Lung microvascular endothelial cell (primary cell): ENCODE data around the gene SCIN. TPM values are rescaled to one million over a fixed set of nuclear protein-coding genes. Genes with fewer than 3 reads are reported as not detected.
"Not testable (repeated sequence)": the region's sequence is repeated elsewhere in the genome, so short reads cannot be mapped to it uniquely, and the experiment has no call there.

Experiments used
- DNase-seq, 2 donors: peaks; one replicate each; pipeline versions ENCODE4 v3.0.0 to v3.0.0-alpha.2; 2010; ENCODE audit warnings: low read depth in 2 of 2
- total RNA-seq: library from RNA; depleted of rRNA; stranded (reverse); fragments of >200 nt; gene quantifications from 2 replicates; pipeline ENCODE4 v1.2.1, GENCODE V29; 2014

The SCIN gene
- total RNA-seq, 1 donor from 2014 or later, result not detected

DNA sequence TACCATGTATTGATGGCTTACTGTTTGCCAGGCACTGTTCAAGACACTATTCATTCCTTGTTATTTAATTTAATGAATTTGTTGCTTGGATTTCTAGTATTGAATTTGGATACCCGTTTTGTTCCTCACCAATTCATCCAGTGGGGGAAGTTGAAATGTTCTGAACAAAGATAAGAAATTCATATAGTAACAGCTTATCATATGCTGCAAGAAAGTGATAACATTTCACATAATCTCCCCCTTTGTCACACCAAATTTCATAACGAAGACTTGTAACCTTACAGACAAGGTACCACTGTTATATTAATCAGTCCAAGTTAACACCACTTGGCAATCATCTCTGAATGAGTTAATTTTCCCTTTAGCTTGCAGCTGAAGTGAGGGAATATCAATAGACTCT lies 42.1 kb downstream of the SCIN start:
- DNase-seq, result no peak

DNA sequence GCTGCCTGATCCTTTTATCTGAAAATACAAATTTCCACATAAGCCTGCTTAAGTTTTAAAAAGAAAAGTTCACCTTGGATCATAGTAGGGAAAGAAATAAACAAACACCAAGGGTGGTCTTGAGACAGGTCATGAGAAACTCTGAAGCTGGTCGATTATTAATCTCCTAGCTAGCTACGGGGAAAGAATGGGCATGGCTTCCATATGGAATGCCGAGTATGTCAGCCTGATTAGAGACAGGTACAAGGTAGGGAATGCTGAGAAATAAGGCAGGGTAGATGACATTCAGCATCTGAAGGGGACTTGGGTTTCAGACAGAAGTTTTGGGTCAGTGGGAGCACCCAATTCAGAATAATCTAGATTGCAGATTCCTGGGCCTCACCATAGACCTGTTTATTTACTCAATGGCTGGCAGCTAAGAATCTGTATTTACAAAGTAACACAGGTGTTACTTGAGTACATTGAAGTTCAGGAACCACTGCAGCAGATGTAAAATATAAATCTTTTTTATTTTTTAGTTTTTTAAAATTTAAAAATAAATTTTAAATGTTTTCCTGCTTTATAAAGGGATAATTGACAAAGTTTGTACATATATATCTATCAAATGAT lies 49.0 kb downstream of the SCIN start:
- no peak for DNase-seq

DNA sequence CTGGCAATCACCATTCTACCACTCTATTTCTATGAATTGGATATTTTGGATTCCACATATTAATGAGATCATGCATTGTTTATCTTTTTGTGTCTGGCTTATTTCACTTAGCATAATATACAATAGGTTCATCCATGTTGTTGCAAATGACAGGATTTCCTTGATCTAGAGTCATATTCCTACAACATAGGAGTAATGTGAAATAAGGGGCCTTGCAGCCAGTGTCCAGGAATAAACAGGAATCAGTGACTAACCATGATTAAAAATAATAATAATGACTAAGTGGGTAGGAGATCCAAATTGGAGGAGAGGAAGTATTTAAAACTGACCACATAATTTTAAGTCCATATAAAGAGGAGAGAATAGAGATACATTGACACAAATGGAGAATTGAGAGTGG lies 49.9 kb downstream of the SCIN start:
- DNase-seq, result peak; percentile 9 to 89

DNA sequence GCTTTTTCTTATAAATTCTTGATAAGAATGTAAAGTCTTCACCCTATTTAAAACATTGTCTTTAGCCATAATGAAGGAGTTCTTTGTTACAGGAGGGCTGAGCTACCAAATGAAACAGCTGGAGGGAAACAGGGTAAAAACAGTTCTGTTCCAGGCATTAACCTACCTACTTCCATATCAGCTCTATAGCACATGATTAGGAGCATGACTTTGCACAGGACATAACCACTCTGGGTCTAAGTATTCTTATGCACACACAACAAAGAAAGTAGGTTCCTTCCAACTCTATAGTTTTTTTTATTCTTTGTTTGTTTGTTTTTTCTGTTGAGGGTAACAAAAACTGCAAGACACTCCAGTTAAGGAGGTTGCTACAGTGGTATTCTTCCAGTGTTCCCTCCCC lies 52.7 kb downstream of the SCIN start:
- DNase-seq, result no peak

DNA sequence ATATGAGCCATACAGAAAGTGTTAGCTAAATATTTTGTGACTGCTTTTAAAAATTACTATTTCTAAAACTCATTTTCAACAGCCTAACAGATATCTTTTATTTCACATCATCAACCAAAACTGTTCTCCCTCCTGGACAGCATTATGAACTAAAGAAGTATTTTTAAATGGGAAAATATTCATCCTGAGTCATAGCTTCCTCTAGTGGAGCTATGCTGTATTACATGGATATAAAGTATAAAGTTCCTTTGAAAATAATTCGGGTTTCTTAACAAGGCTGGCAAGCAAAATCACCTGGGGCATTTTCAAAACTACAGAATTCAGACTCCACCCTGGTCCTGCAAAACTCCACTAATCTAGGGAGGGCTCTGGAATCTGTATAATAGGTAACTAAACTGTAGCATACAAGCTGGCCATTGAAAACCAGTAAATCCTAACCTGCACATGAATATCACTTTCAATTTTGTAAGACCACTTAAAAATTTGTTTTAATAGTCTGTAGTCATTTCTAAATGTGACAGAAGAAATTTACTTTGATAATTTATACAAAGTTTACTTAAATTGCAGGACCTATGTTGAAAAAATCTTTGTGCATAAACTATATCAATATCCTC lies 53.5 kb downstream of the SCIN start:
- DNase-seq, result peak; percentile 36

DNA sequence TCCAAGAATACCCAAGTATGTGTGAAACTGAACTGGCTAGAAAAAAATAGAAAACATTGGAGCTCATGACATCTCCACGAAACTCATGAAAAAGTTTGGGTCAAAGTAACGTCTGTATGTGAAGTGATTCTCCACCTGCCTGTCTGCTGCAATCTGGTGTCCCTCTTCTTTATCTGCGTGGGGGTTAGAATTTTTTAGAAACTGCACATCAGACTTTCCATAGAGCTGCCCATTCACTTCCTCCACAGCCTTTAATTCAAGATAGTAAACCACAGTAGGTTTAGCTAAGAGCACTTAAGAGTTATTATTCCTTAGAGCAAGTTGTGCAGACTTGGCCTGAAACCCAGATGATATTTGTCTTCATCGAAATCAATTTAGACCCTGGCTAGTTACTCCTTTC lies 55.3 kb downstream of the SCIN start:
- no peak for DNase-seq

DNA sequence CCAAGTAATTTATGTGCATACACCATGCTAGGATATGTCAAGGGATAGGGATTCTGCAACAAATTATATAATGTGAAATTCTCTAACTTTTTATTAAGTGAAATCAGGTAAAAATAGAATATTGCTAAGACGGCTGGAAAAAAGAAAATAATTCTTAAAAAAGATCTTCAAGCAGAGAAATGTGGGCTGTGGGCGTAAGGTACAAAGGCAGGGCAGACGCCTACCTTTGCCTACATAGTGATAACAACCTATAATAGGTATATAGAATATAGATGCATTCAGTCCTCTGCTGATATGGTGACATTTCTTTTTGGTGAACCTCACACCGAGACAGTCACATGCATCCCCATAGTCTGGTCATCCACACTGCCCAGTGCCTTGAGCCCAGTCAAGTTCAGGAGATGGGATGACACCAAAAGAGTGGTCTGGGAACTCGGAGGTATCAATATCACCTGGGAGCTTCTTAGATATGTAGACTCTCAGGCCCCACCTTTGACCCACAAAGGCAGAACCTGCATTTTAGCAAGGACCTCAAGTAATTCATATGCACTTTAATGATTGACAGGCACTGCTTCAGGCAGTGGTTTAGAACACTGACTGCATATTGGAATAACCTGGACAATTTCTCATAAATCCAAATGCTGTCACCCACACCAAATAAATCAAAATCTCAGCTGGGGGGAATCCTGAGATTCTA lies 59.4 kb downstream of the SCIN start:
- no peak for DNase-seq

DNA sequence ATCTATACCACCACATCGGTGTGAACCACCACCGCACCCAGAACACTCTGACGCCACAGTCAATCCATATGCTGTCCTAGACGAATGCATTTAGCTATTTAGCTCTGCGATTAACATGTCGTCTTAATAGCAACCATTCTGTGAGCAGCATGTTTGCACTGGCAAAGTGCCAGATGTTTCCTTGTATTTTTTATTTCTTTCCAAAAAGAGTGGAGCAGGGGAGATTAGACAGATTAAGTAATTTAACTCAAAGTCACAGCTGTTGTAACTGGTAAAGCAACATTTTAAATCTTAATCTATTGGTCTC lies 59.9 kb downstream of the SCIN start:
- DNase-seq, result peak in 1 of 2 donors; percentile 39

DNA sequence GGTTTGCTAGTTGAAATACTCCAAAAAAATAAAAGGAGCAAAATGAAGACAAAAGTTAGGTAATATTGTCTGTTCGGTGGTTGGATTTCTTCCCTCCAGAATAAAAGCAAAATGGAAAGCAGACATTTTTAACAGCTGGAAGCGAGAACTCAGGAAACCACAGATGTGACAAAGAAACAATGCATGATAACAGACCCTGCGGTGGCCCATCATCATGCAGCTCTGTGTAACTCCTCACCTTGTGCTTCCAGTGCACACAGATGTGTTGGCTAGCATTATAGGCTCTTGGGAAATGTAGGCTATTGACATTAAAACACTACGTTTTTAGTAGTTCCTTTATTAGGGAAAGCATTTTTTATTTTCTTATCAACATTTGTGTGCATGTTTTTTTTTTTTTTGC lies 63.1 kb downstream of the SCIN start:
- peak in 1 of 2 donors; percentile 3 for DNase-seq

DNA sequence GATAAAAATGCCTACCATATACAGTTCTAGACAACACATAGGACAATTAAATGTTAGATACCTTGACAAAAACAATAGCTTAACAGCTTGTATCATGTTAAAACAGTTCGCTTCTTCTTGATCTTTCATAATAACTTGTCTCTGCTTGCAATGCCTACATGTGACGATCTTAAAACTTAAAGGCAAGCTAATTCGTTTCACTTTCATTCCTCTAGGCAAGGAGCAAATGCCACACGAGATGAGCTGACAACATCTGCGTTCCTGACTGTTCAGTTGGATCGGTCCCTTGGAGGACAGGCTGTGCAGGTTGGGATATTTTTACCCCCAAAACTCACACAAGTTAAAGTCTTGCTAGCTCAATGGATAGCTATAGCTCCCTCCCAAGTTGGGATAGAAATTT lies 65.3 kb downstream of the SCIN start:
- DNase-seq, result peak in 1 of 2 donors; percentile 41

DNA sequence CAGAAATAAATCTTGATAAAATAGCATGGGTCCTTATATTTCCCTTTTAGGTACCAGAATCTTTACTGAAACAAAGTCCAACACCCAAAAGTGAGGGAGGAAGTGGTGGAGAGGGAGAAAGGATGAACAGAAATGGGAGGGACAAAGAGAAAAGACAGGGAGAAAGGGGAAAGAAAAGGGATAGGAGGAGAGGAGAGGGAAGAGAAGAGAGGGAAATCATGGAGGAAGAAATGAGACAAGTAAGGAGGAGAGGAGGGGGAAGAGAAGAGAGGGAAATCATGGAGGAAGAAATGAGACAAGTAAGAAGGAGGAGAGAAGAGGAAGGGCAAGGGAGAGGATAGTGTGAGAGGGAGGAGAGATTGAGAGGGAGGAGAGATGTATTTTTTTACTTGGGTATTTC lies 66.8 kb downstream of the SCIN start:
- no peak for DNase-seq

DNA sequence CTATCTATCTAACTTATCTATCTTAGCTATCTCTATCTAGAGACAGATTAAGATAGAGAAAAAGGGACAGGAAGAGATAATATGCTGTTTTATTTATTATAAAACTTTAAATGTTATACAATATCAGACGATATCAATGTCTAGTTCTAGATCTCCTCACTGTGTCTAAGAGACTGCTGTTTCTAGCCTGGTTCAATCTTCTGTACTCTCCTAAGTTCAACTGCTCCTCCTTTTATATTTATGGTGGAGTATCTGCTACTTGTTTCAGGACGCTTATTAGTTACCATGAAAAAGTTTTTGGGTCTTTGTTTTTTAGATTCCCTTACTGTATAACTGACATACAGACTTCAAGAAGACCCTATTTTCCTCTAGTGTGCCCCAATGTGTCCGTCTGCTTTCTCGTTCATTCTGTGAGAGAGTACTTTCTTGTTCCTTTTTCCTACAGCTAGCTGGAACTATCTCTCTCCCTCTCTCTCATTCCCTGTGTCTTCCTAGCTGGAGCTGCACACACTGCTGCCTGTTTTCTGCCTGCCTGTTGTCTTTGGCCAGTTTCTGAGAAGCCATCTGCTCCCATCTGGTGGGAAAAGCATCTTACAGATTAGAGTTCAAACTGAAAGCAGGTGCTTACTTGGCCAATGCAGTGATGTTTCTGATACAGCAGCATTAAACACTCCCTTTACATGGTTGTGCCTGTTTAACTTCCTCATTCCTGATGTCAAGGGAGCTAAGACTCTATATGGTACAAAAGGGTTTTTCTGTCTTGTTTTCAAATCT lies 67.5 kb downstream of the SCIN start:
- peak in 1 of 2 donors; percentile 5 for DNase-seq

DNA sequence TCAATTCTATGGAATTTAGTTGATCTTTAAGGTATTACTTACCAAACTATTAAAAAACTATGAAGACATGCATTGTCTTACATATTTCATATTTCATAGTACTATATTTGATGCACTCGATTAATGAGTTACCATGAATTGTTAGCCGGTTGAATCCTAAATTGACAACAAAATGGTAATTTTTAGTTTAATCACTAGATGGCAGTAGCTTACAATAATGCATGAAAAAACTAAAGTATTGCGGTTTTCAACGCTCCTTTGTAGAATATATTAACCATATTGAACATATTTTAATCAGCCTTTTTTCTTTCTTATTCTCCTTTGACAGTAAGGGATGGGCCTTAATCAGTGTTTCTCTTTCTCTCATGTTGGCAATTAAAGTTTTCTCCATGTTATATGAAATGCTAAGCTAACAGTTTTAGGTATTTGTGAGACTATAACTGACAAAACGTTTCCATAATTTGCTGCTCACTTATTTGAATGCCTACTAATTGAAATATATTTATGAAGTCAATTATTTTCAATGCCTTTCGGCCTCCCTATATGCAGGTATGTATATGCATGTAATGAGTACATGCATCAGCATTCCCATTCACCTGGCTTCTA lies 68.4 kb downstream of the SCIN start:
- DNase-seq, result peak; percentile 46 to 58

DNA sequence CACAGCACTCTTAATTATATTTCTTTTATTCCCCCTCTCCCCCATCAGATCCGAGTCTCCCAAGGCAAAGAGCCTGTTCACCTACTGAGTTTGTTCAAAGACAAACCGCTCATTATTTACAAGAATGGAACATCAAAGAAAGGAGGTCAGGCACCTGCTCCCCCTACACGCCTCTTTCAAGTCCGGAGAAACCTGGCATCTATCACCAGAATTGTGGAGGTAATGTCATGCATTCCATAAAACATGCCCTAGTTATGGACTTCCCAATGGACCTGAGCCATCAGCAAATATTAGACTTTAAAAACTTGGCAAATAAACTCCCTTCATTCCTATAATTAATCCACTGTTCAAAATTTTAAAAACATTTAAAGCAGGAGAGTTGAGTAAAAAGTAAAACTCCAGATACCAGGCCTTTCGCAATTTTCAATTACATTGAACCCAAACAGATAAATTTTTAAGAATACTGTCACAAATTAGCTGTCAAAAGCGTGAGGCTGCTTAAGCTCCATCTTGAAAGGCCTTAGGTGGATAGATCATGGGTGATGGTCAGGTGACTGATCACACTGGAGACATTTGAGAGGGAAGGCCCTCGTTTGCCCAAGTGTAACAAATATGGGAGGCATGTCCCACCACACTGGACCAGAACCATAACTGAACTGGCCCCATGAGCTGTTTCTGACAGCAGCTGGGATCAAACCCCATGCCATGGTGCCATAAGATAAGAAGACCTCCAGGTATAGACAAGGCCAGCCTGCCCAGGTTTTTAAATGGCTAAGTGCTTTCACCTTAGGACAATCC lies 70.0 kb downstream of the SCIN start:
- no peak for DNase-seq

DNA sequence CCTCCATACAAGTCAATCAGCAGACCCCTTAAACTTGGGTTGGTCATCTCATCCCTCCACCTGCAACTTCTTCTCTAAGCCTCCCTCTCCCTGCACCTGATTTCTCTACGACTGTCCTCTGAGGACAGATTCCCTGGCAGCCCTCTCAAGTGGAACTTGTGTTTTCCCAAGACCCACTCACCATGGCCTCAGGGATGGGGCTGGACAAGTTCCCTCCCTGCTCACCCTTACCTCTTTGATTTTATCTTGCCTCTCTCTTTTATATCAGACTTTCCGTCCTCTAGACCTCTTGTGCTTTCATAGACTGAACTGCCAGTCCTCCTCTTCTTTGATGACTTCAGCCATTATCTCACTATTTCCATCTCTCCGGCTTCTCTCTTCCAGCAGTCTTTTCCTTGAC lies 70.7 kb downstream of the SCIN start:
- no peak for DNase-seq

DNA sequence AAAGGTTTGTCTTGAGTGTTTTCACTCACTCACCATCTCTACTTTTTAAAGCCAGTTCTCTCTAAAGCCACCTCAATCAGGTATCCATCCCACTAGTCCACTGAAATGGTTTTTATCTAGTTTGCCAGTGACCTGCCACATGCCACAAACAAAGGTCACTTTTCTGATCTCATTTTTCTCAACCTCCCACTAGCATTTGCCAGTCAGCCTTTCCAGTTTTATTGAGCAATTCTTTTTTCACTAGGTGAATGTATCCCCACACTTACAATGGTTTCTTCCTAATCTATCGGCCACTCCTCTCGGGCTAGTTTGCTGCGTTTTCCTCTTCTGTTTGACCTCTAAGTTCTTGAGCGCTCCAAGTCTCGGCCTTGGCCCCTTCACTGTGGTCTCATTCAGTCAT lies 72.0 kb downstream of the SCIN start:
- no peak for DNase-seq

DNA sequence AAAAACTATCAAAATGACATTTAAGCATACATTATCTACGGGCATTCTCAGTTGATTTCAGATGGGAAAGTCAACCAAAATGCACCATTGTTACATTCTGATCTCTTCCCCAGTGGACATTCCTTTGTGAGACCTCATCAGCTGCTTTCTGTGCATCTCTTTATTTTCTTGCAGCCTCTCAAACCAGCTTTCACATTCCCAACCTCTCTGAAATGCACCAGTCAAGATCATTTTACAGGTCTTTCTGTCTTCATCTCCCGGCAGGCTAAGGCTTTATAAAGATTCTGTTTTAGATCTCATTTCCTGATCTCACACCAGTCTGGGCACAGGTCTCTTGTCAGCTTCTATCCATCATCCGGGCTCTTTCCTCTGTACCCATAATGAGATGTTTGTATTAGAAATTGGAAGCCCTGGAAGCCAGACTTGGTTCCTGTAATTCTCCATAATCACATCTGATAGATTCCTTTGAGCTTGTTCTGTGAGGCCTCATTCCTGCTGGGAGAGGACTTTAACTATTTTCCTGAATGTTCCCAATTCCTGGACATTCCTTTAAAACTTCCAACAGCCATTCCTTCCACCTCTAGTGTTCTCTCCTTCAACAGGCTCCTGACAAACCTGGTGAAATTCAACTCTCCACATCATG lies 72.6 kb downstream of the SCIN start:
- peak in 1 of 2 donors; percentile 6 for DNase-seq

DNA sequence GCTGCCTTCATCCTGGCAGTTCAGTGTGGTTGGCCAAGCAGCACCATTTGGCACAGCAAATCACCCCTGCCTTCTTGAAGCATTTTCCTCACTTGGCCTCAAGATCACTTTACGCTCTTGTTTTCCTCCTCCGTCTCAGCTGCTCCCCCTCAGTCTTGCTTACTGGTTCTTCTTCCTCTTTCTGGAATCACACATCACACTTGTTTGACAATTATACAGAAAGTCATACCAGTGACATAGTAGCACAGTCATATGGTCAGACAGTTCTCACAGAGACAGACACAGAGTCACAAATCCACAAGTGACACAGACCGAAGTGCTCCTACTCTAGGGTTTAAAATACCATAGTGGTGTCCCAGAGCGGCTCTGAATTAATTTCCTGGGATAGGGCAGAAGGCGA lies 73.1 kb downstream of the SCIN start:
- no peak for DNase-seq

DNA sequence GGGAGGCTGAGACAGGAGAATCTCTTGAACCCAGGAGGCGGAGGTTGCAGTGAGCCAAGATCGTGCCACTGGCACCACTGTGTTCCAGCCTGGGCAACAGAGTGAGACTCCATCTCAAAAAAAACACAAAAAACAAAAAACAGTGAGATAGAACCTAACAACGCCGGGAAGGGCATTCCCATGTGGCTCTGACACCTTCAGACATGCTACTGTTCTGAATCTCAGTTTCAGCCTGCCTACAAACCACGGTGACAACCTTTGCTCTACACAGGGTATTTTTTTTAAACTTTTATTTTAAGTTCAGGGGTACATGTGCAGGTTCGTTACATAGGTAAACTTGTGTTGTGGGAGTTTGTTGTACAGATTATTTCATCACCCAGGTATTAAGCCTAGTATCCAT lies 74.7 kb downstream of the SCIN start:
- DNase-seq, result not testable (repeated sequence)

DNA sequence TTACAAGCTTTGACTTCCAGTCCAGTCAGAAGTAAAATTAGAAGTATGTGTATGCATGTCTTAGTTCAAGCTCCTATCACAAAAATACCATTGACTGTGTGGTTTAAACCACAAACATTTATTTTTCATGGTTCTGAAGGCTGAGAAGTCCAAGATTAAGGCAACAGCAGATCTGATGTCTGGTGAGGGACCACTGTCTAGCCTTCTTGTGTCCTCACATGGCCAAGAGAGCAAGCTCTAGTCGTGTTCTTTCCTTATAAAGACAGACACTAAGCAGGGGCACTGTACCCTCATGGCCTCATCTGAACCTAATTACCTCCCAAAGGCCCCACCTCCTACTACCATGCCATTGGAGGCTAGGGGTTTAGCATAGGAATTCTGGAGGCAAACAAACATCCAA lies 75.6 kb downstream of the SCIN start:
- DNase-seq, result no peak
